Measurements from ENCODE around the gene PROSER2.

DNA sequence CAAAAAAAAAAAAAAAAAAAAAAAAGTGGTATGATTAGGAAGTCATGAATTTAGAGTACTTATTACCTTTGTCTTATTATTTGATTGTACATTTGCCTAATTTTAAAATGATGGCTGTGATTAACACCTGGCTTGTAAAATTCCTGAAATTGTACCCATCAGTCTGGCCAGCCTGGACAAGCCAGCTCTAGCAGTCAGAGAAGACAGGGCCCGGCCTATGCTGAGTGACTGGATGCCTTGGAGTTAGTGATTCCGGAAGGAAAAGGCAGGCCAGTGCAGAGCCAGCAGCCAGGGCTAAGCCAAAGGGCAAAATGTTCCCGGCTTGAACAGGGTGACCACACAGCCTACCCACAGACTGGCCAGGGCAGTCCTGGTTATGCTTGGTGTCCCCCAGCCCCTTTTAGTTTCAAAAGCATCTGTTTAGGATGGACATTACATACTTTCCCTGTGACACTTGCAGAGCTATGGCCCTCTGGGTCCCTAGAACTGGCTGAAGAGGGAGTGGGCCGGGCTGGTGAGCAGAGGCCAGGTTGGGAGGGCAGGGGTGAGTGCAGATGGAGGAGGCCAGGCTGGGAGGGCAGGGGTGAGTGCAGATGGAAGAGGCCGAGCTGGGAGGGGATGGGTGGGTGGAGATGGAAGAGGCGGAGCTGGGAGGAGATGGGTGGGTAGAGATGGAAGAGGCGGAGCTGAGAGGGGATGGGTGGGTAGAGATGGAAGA is 61.7 kb downstream of the PROSER2 start:
- TF ChIP-seq, protein P1, sequence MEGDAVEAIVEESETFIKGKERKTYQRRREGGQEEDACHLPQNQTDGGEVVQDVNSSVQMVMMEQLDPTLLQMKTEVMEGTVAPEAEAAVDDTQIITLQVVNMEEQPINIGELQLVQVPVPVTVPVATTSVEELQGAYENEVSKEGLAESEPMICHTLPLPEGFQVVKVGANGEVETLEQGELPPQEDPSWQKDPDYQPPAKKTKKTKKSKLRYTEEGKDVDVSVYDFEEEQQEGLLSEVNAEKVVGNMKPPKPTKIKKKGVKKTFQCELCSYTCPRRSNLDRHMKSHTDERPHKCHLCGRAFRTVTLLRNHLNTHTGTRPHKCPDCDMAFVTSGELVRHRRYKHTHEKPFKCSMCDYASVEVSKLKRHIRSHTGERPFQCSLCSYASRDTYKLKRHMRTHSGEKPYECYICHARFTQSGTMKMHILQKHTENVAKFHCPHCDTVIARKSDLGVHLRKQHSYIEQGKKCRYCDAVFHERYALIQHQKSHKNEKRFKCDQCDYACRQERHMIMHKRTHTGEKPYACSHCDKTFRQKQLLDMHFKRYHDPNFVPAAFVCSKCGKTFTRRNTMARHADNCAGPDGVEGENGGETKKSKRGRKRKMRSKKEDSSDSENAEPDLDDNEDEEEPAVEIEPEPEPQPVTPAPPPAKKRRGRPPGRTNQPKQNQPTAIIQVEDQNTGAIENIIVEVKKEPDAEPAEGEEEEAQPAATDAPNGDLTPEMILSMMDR (IDR thresholded peaks at IDR 0.05): no peak
- no peak for TF ChIP-seq RFX5 (IDR thresholded peaks at IDR 0.05)
- TF ChIP-seq, protein P2, sequence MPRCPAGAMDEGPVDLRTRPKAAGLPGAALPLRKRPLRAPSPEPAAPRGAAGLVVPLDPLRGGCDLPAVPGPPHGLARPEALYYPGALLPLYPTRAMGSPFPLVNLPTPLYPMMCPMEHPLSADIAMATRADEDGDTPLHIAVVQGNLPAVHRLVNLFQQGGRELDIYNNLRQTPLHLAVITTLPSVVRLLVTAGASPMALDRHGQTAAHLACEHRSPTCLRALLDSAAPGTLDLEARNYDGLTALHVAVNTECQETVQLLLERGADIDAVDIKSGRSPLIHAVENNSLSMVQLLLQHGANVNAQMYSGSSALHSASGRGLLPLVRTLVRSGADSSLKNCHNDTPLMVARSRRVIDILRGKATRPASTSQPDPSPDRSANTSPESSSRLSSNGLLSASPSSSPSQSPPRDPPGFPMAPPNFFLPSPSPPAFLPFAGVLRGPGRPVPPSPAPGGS (IDR thresholded peaks at IDR 0.05): no peak

Measured in A549 (cell line).